C4-2B (cell line): ENCODE measurements around the gene KIF26B.

Source experiments
- ZFX ChIP-seq: fragments of 450-650 bp; IDR thresholded peaks from 2 replicates; pipeline ENCODE4 v1.6.1; 2017
- TF ChIP-seq, protein P1 (sequence below): fragments of 450-650 bp; conservative IDR thresholded peaks from 2 replicates; pipeline ENCODE4 v1.5.1; 2017; ENCODE audit warnings: mild to moderate bottlenecking

DNA sequence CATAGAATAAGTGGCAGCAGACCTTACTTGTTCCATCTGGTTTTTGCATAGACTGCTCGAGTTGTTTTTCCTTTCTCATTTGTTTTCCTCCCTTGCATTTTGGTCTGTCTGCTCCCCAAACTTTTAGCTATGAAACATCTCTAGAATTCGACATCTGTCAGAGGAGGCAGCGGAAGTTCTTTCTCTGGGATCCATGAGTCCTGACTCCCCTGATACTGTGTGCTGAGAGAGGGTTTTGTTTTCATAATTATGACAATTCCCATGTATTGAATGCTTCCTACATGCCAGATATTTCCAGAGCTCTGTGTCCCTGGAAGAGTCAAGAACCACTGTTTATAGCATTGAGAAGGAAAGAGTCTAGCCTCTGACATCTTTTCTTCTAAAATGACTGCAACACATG is 172.6 kb downstream of the KIF26B start:
- TF ChIP-seq, protein P1, sequence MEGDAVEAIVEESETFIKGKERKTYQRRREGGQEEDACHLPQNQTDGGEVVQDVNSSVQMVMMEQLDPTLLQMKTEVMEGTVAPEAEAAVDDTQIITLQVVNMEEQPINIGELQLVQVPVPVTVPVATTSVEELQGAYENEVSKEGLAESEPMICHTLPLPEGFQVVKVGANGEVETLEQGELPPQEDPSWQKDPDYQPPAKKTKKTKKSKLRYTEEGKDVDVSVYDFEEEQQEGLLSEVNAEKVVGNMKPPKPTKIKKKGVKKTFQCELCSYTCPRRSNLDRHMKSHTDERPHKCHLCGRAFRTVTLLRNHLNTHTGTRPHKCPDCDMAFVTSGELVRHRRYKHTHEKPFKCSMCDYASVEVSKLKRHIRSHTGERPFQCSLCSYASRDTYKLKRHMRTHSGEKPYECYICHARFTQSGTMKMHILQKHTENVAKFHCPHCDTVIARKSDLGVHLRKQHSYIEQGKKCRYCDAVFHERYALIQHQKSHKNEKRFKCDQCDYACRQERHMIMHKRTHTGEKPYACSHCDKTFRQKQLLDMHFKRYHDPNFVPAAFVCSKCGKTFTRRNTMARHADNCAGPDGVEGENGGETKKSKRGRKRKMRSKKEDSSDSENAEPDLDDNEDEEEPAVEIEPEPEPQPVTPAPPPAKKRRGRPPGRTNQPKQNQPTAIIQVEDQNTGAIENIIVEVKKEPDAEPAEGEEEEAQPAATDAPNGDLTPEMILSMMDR: no peak
- no peak for TF ChIP-seq ZFX
